Erythroblast (primary cell): ENCODE measurements around the gene NDUFA3.

Experiments used
- GATA1 ChIP-seq: IDR thresholded peaks from 2 replicates; pipeline ENCODE4 v1.6.1; 2011; ENCODE audit warnings: low read depth, mild to moderate bottlenecking, control low read depth, low read length, moderate library complexity
- POLR2A ChIP-seq: IDR thresholded peaks from 2 replicates; pipeline ENCODE4 v1.6.1; 2011; ENCODE audit warnings: mild to moderate bottlenecking, low read length

DNA sequence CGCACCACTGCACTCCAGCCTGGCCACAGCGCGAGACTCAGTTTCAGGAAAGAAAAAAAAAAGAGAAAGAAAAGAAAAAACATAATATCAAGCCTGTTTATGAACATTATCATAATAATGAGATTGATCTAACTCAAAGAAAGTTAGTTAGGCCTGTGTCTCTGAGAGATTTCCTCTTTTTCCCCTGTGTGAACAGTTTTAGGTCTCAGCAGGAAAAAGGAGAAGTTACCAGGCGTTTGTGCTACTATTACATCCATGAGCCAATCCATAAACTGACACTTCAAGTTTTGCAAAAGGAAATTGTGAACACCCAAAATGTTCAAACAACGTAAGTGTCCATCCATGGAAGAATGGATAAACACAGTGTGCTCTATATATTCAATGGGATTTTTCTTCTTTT, 25.3 kb upstream of the NDUFA3 start:
- TF ChIP-seq POLR2A = no peak
- no peak for TF ChIP-seq GATA1
